HEK293 (cell line): ENCODE measurements around the gene MALAT1.

ENCODE experiments used
- BCL11A ChIP-seq: fragments of 450-650 bp; formaldehyde crosslinking; IDR thresholded peaks from 2 replicates; pipeline ENCODE4 v1.5.1; 2016; ENCODE audit warnings: low read depth, missing biosample characterization, missing genetic modification characterization
- BCL11B ChIP-seq: fragments of 450-650 bp; formaldehyde crosslinking; IDR thresholded peaks from 2 replicates; pipeline ENCODE4 v1.5.1; 2016; ENCODE audit warnings: low read depth, missing biosample characterization, missing genetic modification characterization
- BCL6B ChIP-seq: fragments of 450-650 bp; formaldehyde crosslinking; IDR thresholded peaks from 2 replicates; pipeline ENCODE4 v1.5.1; 2017; ENCODE audit warnings: missing biosample characterization, missing genetic modification characterization
- CTCF ChIP-seq: fragments of 450-650 bp; formaldehyde crosslinking; IDR thresholded peaks from 2 replicates; pipeline ENCODE4 v1.5.1; 2016; ENCODE audit warnings: missing biosample characterization, missing genetic modification characterization
- EGR2 ChIP-seq: fragments of 450-650 bp; formaldehyde crosslinking; IDR thresholded peaks from 2 replicates; pipeline ENCODE4 v1.5.1; 2016; ENCODE audit warnings: low read depth, missing biosample characterization, missing genetic modification characterization
- HOXA7 ChIP-seq: sonication (generic); formaldehyde crosslinking; IDR thresholded peaks from 2 replicates; pipeline ENCODE4 v1.8.1; 2022; ENCODE audit warnings: missing genetic modification reagents, borderline replicate concordance
- HOXC10 ChIP-seq: sonication (generic); formaldehyde crosslinking; IDR thresholded peaks from 2 replicates; pipeline ENCODE4 v1.8.1; 2023; ENCODE audit warnings: mild to moderate bottlenecking, missing genetic modification reagents
- INSM2 ChIP-seq: fragments of 450-650 bp; formaldehyde crosslinking; IDR thresholded peaks from 2 replicates; pipeline ENCODE4 v1.5.1; 2016; ENCODE audit warnings: missing biosample characterization, missing genetic modification characterization
- KLF1 ChIP-seq: fragments of 450-650 bp; formaldehyde crosslinking; IDR thresholded peaks from 2 replicates; pipeline ENCODE4 v1.5.1; 2016; ENCODE audit warnings: missing biosample characterization, missing genetic modification characterization
- KLF16 ChIP-seq: fragments of 450-650 bp; formaldehyde crosslinking; IDR thresholded peaks from 2 replicates; pipeline ENCODE4 v1.5.1; 2017; ENCODE audit warnings: missing biosample characterization, missing genetic modification characterization
- KLF7 ChIP-seq: fragments of 450-650 bp; formaldehyde crosslinking; IDR thresholded peaks from 2 replicates; pipeline ENCODE4 v1.5.1; 2016; ENCODE audit warnings: missing biosample characterization, missing genetic modification characterization, borderline replicate concordance
- KLF8 ChIP-seq: fragments of 450-650 bp; formaldehyde crosslinking; IDR thresholded peaks from 2 replicates; pipeline ENCODE4 v1.5.1; 2016; ENCODE audit warnings: missing biosample characterization, missing genetic modification characterization
- RBAK ChIP-seq: fragments of 450-650 bp; formaldehyde crosslinking; IDR thresholded peaks from 2 replicates; pipeline ENCODE4 v1.5.1; 2016; ENCODE audit warnings: missing biosample characterization, missing genetic modification characterization
- REST ChIP-seq: fragments of 450-650 bp; formaldehyde crosslinking; IDR thresholded peaks from 2 replicates; pipeline ENCODE4 v1.5.1; 2016; ENCODE audit warnings: missing biosample characterization, missing genetic modification characterization
- YY1 ChIP-seq: fragments of 450-650 bp; formaldehyde crosslinking; IDR thresholded peaks from 2 replicates; pipeline ENCODE4 v1.5.1; 2018; ENCODE audit warnings: missing biosample characterization, missing genetic modification characterization
- ZFP69B ChIP-seq: fragments of 450-650 bp; formaldehyde crosslinking; IDR thresholded peaks from 2 replicates; pipeline ENCODE4 v1.5.1; 2016; ENCODE audit warnings: missing biosample characterization, missing genetic modification characterization
- ZNF133 ChIP-seq: fragments of 450-650 bp; formaldehyde crosslinking; IDR thresholded peaks from 2 replicates; pipeline ENCODE4 v1.5.1; 2016; ENCODE audit warnings: missing biosample characterization, missing genetic modification characterization
- ZNF148 ChIP-seq: fragments of 450-650 bp; formaldehyde crosslinking; IDR thresholded peaks from 2 replicates; pipeline ENCODE4 v1.5.0; 2017; ENCODE audit warnings: missing biosample characterization, missing genetic modification characterization, borderline replicate concordance
- ZNF202 ChIP-seq: fragments of 450-650 bp; formaldehyde crosslinking; IDR thresholded peaks from 2 replicates; pipeline ENCODE4 v1.5.1; 2016; ENCODE audit warnings: missing biosample characterization, missing genetic modification characterization, borderline replicate concordance
- ZNF214 ChIP-seq: fragments of 450-650 bp; formaldehyde crosslinking; IDR thresholded peaks from 2 replicates; pipeline ENCODE4 v1.5.1; 2017; ENCODE audit warnings: missing biosample characterization, mild to moderate bottlenecking, missing genetic modification characterization, borderline replicate concordance
- ZNF223 ChIP-seq: fragments of 450-650 bp; formaldehyde crosslinking; IDR thresholded peaks from 2 replicates; pipeline ENCODE4 v1.5.1; 2016; ENCODE audit warnings: missing biosample characterization, missing genetic modification characterization
- ZNF394 ChIP-seq: fragments of 450-650 bp; formaldehyde crosslinking; IDR thresholded peaks from 2 replicates; pipeline ENCODE4 v1.5.1; 2016; ENCODE audit warnings: missing biosample characterization, missing genetic modification characterization, mild to moderate bottlenecking, moderate library complexity, borderline replicate concordance
- ZNF501 ChIP-seq: fragments of 450-650 bp; formaldehyde crosslinking; IDR thresholded peaks from 2 replicates; pipeline ENCODE4 v1.5.1; 2016; ENCODE audit warnings: missing biosample characterization, missing genetic modification characterization
- ZNF510 ChIP-seq: fragments of 450-650 bp; formaldehyde crosslinking; IDR thresholded peaks from 2 replicates; pipeline ENCODE4 v1.5.1; 2018; ENCODE audit warnings: mild to moderate bottlenecking, missing genetic modification characterization, missing biosample characterization; ENCODE audit not compliant: insufficient replicate concordance
- ZNF629 ChIP-seq: fragments of 450-650 bp; formaldehyde crosslinking; IDR thresholded peaks from 2 replicates; pipeline ENCODE4 v1.5.1; 2017; ENCODE audit warnings: missing biosample characterization, missing genetic modification characterization
- ZNF658 ChIP-seq: fragments of 450-650 bp; formaldehyde crosslinking; IDR thresholded peaks from 2 replicates; pipeline ENCODE4; 2016; ENCODE audit warnings: missing biosample characterization, missing genetic modification characterization
- ZNF701 ChIP-seq: fragments of 450-650 bp; formaldehyde crosslinking; IDR thresholded peaks from 2 replicates; pipeline ENCODE4 v1.5.1; 2016; ENCODE audit warnings: missing biosample characterization, missing genetic modification characterization
- ZNF707 ChIP-seq: fragments of 450-650 bp; formaldehyde crosslinking; IDR thresholded peaks from 2 replicates; pipeline ENCODE4 v1.5.1; 2016; ENCODE audit warnings: missing biosample characterization, missing genetic modification characterization
- ZSCAN16 ChIP-seq: fragments of 450-650 bp; formaldehyde crosslinking; IDR thresholded peaks from 2 replicates; pipeline ENCODE4 v1.5.1; 2016; ENCODE audit warnings: missing biosample characterization, missing genetic modification characterization

MALAT1 gene

GRCh38 chr11:65498042-65498726, 661 bp upstream of the MALAT1 start (continued):
- TF ChIP-seq ZNF658 = no peak
- TF ChIP-seq ZNF701 (tag by site-specific recombination) = no peak
- TF ChIP-seq ZNF148 = no peak
- TF ChIP-seq KLF7 (tag by site-specific recombination) = no peak
- no peak for TF ChIP-seq EGR2
- no peak for TF ChIP-seq ZSCAN16 (tag by site-specific recombination)
- TF ChIP-seq ZNF501 (tag by site-specific recombination) = no peak
- no peak for TF ChIP-seq ZNF202 (tag by site-specific recombination)
- no peak for TF ChIP-seq BCL11A
- no peak for TF ChIP-seq HOXC10 (CRISPR knock-in tag)
- TF ChIP-seq REST (tag by site-specific recombination) = no peak
- TF ChIP-seq KLF16 (tag by site-specific recombination) = no peak
- TF ChIP-seq CTCF (tag by site-specific recombination) = no peak
- TF ChIP-seq ZNF707 (tag by site-specific recombination) = no peak
- no peak for TF ChIP-seq HOXA7 (CRISPR knock-in tag)
- TF ChIP-seq ZNF223 (tag by site-specific recombination) = no peak
- TF ChIP-seq KLF8 = no peak
- no peak for TF ChIP-seq ZNF394 (tag by site-specific recombination)
- no peak for TF ChIP-seq KLF1 (tag by site-specific recombination)
- no peak for TF ChIP-seq RBAK (tag by site-specific recombination)
- no peak for TF ChIP-seq ZNF629
- TF ChIP-seq YY1 (tag by site-specific recombination) = peak; percentile 63
- no peak for TF ChIP-seq BCL6B (tag by site-specific recombination)
- 0 out of 2 replicates have a peak, but pooled peaks have one; percentile 12 for TF ChIP-seq INSM2 (tag by site-specific recombination)
- no peak for TF ChIP-seq BCL11B (tag by site-specific recombination)
- no peak for TF ChIP-seq ZNF133 (tag by site-specific recombination)
- TF ChIP-seq ZNF214 (tag by site-specific recombination) = no peak
- no peak for TF ChIP-seq ZNF510 (tag by site-specific recombination)
- TF ChIP-seq ZFP69B (tag by site-specific recombination) = no peak
